ENCODE data around the gene NAA40.

The NAA40 gene

DNA sequence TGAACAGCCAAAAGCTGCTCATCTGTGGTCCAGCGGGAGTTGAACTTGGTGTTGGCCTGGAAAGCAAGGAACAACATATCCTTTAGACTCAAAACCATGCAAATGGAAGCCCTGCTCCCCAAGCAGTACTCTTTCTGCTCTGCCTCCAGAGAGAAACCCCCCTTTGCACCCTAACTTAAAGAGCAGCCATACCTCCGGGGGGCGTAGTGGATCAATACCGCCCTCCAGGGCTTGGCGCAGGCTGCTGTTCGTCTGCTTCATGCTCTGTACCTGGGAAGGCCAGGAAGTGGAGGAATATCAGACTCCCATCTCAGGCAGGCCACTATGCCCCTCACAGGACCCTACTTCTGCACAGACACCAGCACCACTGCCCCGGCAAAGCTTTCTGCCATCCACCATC, 26.1 kb upstream of the NAA40 start:
- no peak for DNase-seq (ENCODE audit: extremely low read depth in 1 of 2, low read depth in 1 of 2)

DNA sequence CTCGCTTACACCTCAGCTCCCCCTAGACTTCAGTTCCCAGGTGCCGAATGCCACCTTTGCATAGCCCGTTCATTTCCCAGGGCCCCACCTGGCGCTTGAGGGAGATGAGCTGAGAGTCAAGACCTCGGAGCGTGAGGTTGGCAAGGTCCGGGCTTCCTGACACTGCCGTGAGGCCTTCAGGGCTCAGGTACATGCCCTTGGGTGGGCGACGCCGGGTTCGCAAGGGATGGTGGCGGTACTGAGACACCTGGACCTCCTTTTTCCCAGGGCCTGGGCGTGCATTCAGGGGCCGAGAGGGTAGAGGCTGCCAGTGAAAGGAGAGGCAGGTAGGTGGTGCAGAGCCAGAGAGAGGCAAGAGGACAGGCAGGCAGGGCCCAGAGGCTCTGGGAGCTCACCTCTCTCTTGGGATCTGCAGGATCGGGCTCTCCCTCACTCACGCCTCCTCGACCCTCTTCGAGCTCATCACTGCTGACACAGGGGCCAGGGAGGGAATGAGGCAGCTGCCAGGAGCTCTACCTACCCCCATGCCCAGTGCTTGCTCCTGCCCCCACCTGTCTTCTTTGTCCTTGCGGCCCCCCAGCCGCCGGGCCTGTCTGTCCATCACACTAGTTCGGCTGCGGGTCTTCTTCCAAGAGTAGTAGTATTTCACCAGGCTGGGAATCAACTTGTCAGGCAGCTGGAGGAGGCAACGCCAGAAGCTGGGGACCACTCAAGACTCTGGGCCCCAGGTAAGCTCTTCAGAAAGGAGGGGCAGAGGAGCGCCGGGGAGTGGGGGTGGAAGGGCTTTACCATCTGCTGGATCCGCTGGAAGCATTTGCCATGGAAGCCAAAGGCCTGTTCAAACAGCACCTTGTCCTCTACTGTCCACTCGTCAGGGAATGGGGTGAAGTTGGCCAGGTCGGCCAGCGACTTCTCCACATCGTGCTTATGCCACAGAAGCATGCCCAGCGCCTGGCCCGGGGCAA, 24.7 kb upstream of the NAA40 start:
- no peak for DNase-seq (ENCODE audit: extremely low read depth in 1 of 2, low read depth in 1 of 2)

DNA sequence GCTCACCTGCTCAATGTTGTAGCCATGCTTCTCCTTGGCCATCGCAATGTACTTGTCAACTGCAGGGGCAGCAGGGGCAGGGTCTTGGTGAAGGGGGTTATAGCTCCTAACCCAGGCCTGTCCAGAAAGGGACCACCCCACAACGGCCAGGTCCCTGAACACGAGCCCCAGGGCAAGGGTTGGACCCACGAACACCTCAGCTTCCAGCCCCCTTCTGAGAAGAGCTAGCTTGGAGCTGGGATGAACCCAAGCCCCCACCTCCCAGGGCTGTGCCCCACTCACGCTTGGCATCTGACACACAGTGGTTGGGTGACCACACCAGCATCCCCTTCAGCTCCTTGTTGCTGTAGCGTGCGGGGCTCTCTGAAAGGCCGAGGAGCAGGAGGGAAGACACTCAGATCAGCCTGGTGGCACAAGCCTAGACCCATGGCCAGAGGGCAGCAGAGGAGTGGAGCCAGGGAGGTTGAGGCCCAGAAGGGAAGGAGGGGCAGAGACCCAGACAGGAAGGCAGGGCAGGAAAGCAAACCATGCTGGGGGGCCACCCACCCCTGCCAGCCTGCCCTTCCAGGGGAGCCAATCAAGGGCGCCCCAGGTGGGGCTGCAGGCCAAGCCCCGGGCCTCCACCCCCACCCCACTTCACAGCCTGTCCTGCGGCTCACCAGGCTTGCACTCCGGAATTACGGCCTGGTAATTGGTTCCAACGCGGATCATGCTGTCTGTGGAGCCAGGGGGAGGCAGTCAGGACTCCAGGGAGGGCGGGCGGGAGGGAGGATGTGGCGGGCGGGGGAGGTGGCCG, 23.7 kb upstream of the NAA40 start:
- DNase-seq (ENCODE audit: extremely low read depth in 1 of 2, low read depth in 1 of 2), result no peak

- no peak for DNase-seq (ENCODE audit: extremely low read depth in 1 of 2, low read depth in 1 of 2)
Observed at GRCh38 chr11:63915961-63916836, 22.6 kb upstream of the NAA40 start.

DNA sequence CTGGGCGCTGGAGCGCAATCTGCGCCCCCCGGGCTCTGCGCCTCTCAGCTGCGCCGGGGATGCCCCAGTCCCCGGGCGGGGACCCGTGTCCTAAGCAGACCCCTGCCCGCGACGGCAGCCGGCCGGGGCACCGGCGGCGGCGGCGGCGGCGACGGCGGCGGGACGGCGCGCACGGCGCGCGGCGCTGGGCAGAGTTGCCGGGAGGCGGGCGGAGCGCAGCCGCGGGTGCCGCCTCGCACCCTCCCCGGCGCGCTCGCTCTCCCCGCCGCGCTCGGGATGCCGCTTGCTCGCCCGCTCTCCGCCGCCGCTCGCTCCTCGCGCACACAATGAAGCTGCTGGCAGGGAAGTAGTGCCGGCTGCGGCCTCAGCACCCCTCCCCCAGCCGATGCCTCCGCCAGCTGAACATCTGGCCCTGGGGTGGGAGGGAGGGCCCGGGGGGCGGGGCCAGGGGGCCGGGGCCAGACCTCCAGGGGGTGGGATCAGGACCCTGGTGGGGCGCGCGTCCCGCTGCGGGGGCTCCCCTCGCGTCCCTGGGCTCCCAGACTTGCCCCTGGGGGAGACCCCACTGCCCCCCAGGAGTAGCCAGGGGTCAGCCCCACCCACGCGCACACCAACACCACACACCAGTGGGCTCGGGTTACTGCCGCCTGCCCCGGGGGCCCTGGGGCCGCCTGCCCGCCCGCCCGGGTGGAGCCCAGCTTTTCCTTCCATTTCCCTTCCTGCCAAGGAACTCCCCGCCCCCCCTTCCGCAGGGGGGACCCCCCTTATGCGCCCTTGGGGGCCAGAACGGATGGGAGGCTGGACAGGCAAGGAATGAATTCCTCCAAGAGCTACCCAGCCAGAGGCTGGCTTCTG, 21.7 kb upstream of the NAA40 start, which contains the start of gene RCOR2:
Gene RCOR2, minus strand, starts transcription at position 328 of the 855 bp plus-strand sequence. CDS start 708 bp downstream, outside the sequence.
- peak in 1 of 2 donors; percentile 36 for DNase-seq (ENCODE audit: extremely low read depth in 1 of 2, low read depth in 1 of 2)

DNA sequence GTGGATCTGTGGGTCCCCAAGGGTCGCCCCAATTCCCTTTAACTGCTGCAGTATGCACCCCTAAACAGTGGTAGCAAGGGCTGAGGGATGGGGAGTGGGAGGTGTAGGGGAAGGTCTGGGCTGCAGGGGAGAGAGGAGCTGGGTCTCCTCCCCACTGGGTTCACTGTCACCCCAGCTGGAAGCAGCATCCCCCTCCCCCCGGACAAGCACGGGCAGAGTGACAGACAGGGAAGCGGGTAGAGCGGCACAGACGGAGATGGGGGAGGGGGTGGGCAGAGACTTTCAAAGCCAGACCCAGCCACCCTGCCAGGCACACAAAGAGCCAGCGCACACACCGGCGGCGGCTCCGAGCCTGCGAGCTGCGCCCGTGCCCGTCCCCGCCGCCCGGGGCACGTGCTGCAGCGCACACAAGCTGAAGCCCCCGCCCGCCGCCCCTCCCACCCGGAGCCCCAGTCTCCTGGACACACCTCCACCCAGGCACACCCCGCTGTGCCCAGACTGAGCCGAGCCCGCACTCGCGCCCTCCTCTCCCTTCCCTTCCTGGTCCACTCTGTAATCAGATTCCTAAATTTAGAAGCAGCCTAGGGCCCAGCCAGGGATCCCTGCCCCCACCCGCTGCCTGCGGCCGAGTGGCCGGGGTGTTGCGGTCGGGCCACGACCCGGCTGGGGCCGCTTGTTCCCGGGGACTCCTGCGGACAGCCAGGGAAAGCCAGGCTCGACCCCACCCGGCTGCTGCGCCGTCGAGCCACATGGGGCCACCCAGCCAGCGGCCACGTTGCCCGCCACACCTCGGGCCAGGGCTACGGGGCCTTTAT, 20.9 kb upstream of the NAA40 start:
- DNase-seq (ENCODE audit: extremely low read depth in 1 of 2, low read depth in 1 of 2), result no peak

- no peak for DNase-seq (ENCODE audit: extremely low read depth in 1 of 2, low read depth in 1 of 2)
Observed at GRCh38 chr11:63918507-63919191, 20.2 kb upstream of the NAA40 start.

GRCh38 chr11:63919267-63920125, 19.3 kb upstream of the NAA40 start:
- no peak for DNase-seq (ENCODE audit: extremely low read depth in 1 of 2, low read depth in 1 of 2)

- DNase-seq (ENCODE audit: extremely low read depth in 1 of 2, low read depth in 1 of 2), result no peak
Observed at GRCh38 chr11:63920126-63920938, 18.5 kb upstream of the NAA40 start.

GRCh38 chr11:63920939-63921417, 17.8 kb upstream of the NAA40 start:
- peak in 1 of 2 donors; percentile 22 for DNase-seq (ENCODE audit: extremely low read depth in 1 of 2, low read depth in 1 of 2)

GRCh38 chr11:63922673-63923192, 16.1 kb upstream of the NAA40 start:
- DNase-seq (ENCODE audit: extremely low read depth in 1 of 2, low read depth in 1 of 2), result no peak

DNA sequence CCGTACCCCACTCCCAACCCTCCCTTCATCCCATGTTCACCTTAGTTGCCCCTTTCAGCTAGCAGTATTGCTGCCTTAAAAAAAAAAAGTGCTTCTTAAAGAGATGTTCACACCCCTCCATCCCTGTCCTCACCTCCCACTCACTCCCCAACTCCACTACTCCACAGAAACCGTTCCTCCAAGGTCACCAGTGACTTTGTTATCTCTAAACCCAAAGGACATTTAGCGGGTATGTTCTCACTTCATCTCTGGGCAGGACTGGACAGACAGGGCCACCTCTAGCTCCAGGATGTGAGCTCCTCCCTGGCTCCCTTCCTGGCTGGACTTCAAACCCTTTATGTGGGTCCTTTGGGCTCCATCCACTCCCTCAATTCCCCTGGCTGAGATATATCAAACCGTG, 15.5 kb upstream of the NAA40 start:
- DNase-seq (ENCODE audit: extremely low read depth in 1 of 2, low read depth in 1 of 2), result no peak

- DNase-seq (ENCODE audit: extremely low read depth in 1 of 2, low read depth in 1 of 2), result no peak
Observed at GRCh38 chr11:63929616-63930015, 9.2 kb upstream of the NAA40 start.

- no peak for DNase-seq (ENCODE audit: extremely low read depth in 1 of 2, low read depth in 1 of 2)
Observed at GRCh38 chr11:63931045-63931444, 7.8 kb upstream of the NAA40 start.

DNA sequence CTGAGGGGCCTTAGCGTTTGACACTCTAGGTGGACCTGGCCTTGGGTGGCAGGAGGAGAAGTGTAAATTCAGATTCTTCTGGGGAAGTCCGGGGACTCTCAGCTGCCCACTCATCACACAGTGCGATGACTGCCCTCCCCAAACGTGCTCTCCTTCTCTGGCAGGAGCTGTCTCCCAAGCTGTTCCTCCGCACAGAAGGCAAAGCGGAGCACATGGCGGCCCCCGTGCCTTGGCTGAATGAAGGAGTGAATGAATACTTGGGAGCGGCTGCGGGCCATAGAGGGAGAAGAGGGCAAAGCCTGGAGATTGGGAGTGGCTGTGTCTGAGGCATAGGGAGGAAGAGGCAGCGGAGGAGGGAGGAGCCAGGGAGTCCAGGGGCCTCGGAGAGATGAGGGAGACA, 6.9 kb upstream of the NAA40 start:
- DNase-seq (ENCODE audit: extremely low read depth in 1 of 2, low read depth in 1 of 2), result no peak

DNA sequence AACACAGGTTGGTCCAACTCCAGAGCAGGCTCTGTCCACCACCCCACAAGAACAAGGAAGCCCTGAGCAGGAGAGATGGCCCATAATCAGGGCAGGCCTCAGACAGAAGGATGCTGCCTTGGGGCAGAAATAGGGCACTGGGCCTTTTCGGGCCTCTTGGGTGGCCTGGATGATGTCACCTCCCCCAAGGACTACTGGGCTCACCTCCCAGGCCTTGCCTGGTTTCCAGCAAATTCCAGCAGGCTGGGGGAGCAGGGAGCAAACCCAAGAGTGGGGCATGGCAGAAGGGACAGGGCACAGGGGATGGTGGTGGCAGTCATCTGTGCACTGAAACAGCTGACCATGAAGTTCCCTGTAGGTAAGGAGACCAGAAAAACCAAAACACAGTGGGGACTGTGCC, 5.3 kb upstream of the NAA40 start:
- DNase-seq (ENCODE audit: extremely low read depth in 1 of 2, low read depth in 1 of 2), result no peak
